GM21447 (cell line): Measurements from ENCODE around the gene S1PR3.

Experiments
- ATAC-seq: cut with Tn5 transposase; IDR thresholded peaks from one replicate; pipeline ENCODE4 v1.9.1; 2021; ENCODE audit not compliant: unreplicated experiment

Gene S1PR3

DNA sequence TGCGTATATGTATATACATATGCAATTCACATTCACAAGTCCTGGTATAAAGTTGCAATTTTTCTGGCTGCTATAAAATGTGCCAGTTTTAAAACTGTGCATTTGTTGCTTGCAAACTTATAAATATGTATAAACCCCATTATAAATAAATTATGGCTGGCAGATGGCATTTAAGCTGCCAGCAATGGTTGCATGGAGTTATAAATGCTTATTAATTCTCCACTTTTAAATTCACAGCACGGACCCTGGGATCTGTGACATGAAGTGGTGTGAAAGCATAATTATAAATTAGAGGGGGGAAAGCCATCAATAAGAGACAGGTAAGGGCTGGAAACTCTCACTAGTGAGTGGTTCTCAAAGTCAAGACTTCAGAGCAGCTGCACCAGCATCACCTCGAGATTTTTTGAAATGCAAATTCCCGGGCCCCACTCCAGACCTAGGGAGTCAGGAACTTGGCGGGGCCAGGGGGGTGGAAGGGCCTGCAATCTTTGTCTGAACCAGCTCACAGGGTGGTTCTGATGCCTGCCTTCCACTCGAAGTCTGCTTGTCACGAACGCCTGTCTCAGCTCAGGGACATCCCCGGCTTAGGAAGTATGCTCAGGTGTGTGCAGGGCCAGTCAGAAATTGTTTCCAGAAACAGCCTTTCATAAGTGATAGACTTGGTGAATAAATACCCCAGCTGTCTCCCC, 16.9 kb downstream of the S1PR3 start:
- no peak for ATAC-seq

- no peak for ATAC-seq
Measured at GRCh38 chr9:89008744-89009545, 17.7 kb downstream of the S1PR3 start.

GRCh38 chr9:89009546-89009840, 18.2 kb downstream of the S1PR3 start:
- ATAC-seq, result no peak

- no peak for ATAC-seq
Measured at GRCh38 chr9:89010056-89010455, 18.8 kb downstream of the S1PR3 start.

DNA sequence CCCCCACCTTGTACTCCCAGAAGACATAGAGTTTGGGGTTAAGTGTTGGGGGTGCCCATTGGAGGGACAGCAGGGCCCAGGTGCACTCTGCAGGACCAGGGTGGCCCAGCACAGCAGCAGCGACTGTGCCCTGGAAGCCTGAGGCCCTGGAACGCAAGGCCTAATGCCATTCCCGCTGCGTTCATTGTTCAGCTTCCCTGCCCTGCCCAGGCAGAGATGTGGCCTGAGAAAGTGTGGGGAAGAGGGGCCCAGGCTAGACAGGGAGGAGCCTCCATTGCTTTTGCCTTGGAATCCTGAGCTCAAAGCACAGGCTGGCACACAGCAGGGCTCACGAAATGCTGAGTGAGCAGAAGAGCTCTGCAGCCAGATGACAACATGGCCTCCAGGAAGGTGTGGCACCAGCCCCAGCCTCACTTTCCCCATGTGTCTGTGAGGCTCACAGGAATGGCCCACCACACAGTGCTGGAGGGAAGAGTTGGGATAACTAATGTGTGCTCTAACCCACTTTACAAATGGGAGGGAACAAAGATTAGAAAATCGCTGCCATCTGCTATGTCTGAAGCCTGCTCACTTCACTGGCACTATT, 19.4 kb downstream of the S1PR3 start:
- ATAC-seq, result no peak

DNA sequence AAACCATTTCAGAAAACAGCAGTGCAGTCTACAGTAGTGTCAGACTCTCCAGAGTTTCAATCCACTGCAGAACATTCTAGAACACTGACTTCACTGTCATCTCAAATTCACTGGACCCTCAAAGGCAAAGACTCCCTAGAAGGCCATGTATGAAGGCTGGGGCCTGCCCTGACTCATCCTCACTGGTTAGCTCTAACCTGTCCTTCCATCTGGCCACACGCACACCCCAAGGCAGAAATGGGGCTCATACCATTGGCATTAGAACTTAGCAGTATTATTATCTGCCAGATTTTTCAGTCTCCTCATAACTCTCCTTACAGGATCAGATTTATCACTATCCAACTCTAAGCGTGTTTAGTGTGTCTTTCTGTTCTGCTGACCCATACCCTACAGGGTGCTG, 20.4 kb downstream of the S1PR3 start:
- no peak for ATAC-seq

DNA sequence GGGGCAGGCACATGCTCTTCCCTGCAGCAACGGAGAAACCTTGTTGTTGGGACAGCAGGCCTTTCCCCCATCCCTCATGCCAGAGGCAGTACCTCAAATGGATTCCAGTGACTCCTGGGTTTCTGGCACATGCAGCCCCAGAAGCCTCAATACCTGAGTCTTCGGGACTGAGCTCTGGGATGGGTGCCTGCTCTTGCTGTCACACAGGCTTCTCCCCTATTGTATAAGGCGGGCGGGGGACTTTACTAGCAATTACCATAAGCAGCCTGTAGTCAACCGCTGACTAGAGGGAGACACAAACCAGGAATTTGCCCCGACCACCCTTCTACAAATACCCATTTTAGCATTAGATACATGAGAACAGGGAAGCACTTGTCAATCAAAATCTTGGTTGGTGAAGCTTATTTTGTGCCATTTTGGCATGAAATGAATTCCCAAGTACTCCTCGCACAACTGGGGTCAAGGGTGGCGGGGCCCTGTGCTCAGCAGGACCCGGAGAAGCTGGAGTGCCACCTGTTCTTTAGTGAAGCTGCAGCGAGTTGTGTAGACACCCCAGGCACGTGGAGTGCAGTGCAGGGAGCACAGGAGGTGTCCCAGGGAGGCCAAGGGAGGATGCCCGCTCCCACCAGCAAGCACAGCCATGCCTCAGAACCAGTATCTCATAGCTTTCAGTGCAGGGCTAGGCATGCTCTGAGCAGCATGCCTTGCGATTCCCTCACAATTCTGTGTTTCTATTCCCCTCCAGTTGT, 21.2 kb downstream of the S1PR3 start:
- ATAC-seq, result no peak

DNA sequence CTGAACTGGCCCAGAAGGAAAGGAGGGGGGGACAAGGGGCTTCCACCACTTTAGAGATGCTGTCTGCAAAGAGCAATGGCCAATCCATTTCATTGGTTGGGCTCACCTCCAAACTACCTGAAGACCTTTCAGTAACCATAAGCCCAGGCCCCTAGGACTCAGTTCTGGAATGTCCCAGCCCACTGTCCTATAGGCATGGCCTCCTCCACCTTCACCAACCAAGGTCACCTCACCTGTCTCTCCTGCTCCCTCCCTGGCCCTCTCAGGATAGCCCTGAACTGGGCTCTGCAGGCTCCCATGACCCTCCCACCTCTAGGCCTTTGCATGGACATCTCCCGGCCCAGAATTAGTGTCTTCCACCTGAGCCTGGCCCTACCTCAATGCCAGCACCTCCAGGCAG, 22.4 kb downstream of the S1PR3 start:
- ATAC-seq, result no peak

GRCh38 chr9:89014153-89014552, 22.9 kb downstream of the S1PR3 start:
- no peak for ATAC-seq

GRCh38 chr9:89015336-89015735, 24.1 kb downstream of the S1PR3 start:
- ATAC-seq, result no peak

DNA sequence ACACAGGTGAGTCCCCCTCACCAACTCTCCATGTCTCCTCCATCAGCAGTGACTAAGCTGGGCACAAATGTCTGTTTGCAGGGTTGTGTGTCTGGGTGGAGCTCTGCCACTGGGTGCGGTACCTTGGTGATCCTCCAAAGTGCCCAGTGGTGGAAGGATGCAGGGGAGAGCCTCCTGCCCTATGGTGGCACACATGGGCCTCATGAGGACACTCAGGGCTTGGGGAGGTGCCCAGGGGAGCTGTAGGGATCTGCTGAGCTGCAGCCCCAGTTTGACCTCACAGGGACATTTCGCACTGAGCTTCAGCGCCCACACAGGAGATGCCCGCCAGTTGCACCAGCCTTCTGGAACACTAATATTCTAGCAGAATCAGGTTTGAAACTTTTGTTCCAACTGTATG, 29.5 kb downstream of the S1PR3 start:
- no peak for ATAC-seq

DNA sequence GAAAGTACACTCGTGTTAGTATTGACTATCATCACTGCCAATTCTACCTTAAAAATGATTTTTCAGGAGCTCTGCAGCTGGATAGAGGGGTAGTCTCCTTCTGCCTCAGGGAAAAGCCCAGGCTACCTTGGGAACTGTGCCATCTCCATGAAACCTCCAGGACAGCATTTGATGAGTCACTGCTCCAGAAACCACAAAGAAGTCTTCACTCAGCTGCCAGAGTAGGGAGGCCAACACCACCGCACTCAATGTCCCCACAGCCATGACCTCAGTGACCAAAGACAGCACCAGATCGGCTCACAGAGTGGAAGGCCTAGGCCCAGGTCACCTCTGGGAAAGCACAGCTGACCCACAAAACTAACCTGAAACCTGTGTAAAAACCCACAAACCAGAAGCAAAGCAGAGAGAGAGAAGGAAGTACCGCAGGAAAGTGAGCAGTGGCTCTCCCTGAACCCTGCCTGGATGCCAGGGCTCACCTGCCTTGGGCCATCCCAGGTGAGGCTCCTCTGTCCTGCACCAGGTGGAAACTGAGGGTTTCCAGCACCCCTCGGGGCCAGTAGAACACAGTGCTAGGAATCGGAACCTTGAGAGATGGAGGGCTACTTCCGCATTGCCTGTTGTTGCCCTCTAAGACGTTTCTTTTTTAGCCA, 30.0 kb downstream of the S1PR3 start:
- no peak for ATAC-seq

DNA sequence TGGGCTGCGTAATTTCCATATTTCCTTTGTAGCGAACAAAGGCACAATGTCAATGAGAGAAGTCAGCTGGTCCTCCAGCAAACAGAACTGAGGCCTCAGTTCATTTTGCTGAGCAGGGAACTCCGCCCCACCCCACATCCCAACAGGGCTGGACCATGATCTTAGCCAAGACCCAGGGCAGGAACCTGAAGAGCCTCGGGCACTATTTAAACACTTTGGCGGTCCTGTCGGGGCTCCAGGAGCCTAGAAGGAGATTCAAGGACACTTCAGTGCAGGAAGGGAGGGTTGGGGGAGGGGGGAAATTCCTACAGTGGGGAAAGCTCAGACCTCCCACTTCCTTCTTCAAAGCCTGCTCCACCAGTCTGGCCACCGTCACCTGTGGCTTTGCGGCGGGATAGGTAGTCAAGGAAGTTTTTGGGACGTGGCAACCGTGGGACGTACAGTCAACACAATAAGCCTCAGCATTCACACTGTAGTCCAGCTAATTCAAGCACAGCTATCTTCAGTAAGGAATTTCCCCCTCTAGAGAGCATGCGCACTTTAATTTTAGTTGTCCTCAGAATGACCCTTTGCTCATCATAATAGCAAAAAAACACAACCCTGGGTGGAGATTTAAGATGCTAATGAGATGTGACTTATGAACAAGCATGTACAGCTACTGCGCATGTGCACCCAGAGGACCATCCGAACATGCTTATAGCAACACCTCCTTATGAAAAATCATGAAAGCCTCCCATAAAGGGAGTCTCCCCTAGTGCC, 30.9 kb downstream of the S1PR3 start:
- ATAC-seq, result no peak

- ATAC-seq, result no peak
Measured at GRCh38 chr9:89022902-89023301, 31.6 kb downstream of the S1PR3 start.

- ATAC-seq, result no peak
Measured at GRCh38 chr9:89023740-89024139, 32.5 kb downstream of the S1PR3 start.

DNA sequence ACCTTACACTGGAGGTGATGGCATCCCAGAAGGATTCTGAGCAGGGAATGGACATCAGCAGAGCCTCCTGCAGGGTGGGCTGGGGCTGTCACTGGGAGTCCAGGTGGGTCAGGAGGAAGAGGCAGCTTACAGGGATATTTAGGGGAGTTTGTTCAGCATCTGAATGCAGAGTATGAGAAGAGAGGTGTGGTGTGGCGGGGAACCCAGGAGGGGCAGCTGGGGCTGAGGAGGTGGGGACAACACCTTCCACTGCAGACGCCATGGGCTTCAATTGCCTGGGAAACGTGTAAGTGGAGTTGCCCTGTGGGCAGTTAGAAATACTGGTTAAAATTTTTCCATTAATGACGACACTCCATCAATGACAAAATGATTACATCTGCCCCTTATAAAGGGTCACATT, 33.5 kb downstream of the S1PR3 start:
- no peak for ATAC-seq

GRCh38 chr9:89025553-89025952, 34.3 kb downstream of the S1PR3 start:
- no peak for ATAC-seq

DNA sequence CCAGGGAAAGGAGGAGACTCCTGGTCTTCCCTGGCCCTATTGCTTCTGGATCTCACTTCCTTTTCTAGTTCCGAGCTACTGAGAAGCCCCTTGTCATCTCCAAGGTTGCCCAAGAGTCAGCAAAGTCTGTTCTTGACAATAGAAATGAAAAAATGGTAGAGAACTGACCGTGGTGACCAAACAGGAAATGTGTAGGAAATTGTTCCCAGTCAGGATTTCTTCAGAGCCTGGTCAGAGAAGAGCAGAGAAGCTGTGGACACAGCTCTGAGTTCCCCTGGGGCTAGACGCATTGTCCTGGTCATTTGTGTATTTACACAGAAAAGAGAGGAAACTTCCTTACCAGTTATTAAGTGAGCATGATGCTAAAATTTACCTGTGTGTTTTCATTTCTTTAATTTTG, 35.6 kb downstream of the S1PR3 start:
- ATAC-seq, result no peak

DNA sequence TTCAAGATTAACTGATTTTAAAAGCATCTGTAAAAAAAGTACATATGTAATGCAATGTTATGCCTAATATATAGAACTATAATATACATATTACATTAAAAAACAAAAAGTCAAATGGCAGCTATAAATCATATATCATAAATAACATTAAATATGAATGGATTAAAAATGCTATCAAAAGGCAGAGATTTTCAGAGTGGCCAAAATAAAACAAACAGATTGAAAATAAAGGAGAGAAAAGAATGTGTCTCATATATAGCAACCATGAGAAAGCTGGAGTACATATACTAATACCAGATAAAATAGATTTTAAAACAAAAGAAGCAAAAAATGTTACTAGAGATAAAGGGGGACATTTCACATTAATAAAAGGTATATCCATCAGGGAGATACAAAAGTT, 38.5 kb downstream of the S1PR3 start:
- ATAC-seq, result no peak

- no peak for ATAC-seq
Measured at GRCh38 chr9:89032173-89032572, 40.9 kb downstream of the S1PR3 start.

DNA sequence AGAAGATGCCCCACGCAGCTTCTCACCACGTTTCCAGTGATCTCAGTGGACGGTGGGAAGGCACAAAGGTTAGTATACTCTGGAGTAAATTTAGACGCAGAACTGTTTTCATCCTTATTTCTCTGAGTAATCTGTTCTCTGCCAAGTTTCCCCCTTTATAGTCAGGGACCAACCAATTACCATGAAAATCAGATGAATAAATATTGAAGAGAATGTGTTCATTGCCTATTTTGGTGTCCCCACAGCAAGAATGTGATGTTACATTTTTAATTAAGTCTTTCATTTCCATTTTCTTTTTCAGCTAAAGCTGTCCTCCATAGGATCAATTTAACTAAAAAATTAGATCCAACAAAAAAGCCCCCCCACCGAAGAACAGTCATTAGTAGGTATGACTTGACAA, 41.4 kb downstream of the S1PR3 start:
- no peak for ATAC-seq
